NCI-H446 treated with DMSO at 0.1 percent for 48 hours (cell line): ENCODE measurements around the gene MAGEL2.
"Not testable (repeated sequence)": the region's sequence is repeated elsewhere in the genome, so short reads cannot be mapped to it uniquely, and the experiment has no call there.

Experiments used
- DNase-seq: peaks from one replicate; lab custom pipeline; 2025; lab: John Stamatoyannopoulos, UW

MAGEL2 gene

GRCh38 chr15:23606226-23606625 lies 41.4 kb downstream of the MAGEL2 start:
- DNase-seq, result no peak

GRCh38 chr15:23602124-23602523 lies 45.5 kb downstream of the MAGEL2 start:
- DNase-seq, result no peak

- DNase-seq, result no peak
Measured at GRCh38 chr15:23599053-23599452, 48.6 kb downstream of the MAGEL2 start.

- DNase-seq, result not testable (repeated sequence)
Measured at GRCh38 chr15:23597278-23597677, 50.4 kb downstream of the MAGEL2 start.

GRCh38 chr15:23596736-23597135 lies 50.9 kb downstream of the MAGEL2 start:
- no peak for DNase-seq

- DNase-seq, result no peak
Measured at GRCh38 chr15:23595368-23595767, 52.3 kb downstream of the MAGEL2 start.

- DNase-seq, result no peak
Measured at GRCh38 chr15:23594252-23594770, 53.4 kb downstream of the MAGEL2 start.
